HEK293 (cell line): Measurements from ENCODE around the gene NGF.

Source experiments
- CTCF ChIA-PET: fragments of 350-600 bp; formaldehyde crosslinking; extraction: SDS; loops from one replicate; lab custom pipeline; 2021; ENCODE audit warnings: antibody characterized with exemption; lab: Yijun Ruan, JAX
- POLR2A ChIA-PET: fragments of 300-600 bp; formaldehyde crosslinking; extraction: SDS; loops from one replicate; lab custom pipeline; 2020; ENCODE audit warnings: antibody characterized with exemption, inconsistent platforms; lab: Yijun Ruan, JAX
- H3K27ac ChIP-seq: fragments of 200-500 bp; sonication (Bioruptor generic); 2 replicates; pipeline ENCODE4 v1.5.1; 2014; ENCODE audit warnings: low read depth, low read length, control low read depth, inconsistent platforms; ENCODE audit errors: extremely low read depth
- H3K36me3 ChIP-seq, 2 experiments: fragments of 200-500 bp in 1 of 2; sonication (Bioruptor generic) in 1 of 2; 1 replicate in 1 of 2; 2 replicates in 1 of 2; pipeline ENCODE4 v1.5.1; 2014 to 2017; ENCODE audit warnings: inconsistent platforms in 2 of 2, low read length in 2 of 2; ENCODE audit not compliant: control insufficient read depth in 2 of 2, insufficient read depth in 1 of 2
- H3K4me1 ChIP-seq: fragments of 200-500 bp; sonication (Bioruptor generic); 2 replicates; pipeline ENCODE4 v1.5.1; 2014; ENCODE audit warnings: mild to moderate bottlenecking, low read length, inconsistent platforms; ENCODE audit not compliant: control insufficient read depth, insufficient read depth
- H3K4me3 ChIP-seq: 2 replicates; pipeline ENCODE4 v1.5.1; 2011; ENCODE audit warnings: low read depth, mild to moderate bottlenecking, control low read depth, low read length, moderate library complexity
- H3K9me3 ChIP-seq: fragments of 200-500 bp; sonication (Bioruptor generic); 2 replicates; pipeline ENCODE4 v1.5.1; 2014; ENCODE audit warnings: low read depth, low read length, inconsistent platforms; ENCODE audit not compliant: control insufficient read depth, insufficient read depth
- BCL11A ChIP-seq: fragments of 450-650 bp; formaldehyde crosslinking; IDR thresholded peaks from 2 replicates; pipeline ENCODE4 v1.5.1; 2016; ENCODE audit warnings: low read depth, missing biosample characterization, missing genetic modification characterization
- BCL6B ChIP-seq: fragments of 450-650 bp; formaldehyde crosslinking; IDR thresholded peaks from 2 replicates; pipeline ENCODE4 v1.5.1; 2017; ENCODE audit warnings: missing biosample characterization, missing genetic modification characterization
- EGR2 ChIP-seq: fragments of 450-650 bp; formaldehyde crosslinking; IDR thresholded peaks from 2 replicates; pipeline ENCODE4 v1.5.1; 2016; ENCODE audit warnings: low read depth, missing biosample characterization, missing genetic modification characterization
- GLIS2 ChIP-seq: fragments of 450-650 bp; formaldehyde crosslinking; IDR thresholded peaks from 2 replicates; pipeline ENCODE4 v1.5.1; 2016; ENCODE audit warnings: missing biosample characterization, missing genetic modification characterization
- KLF1 ChIP-seq: fragments of 450-650 bp; formaldehyde crosslinking; IDR thresholded peaks from 2 replicates; pipeline ENCODE4 v1.5.1; 2016; ENCODE audit warnings: missing biosample characterization, missing genetic modification characterization
- KLF16 ChIP-seq: fragments of 450-650 bp; formaldehyde crosslinking; IDR thresholded peaks from 2 replicates; pipeline ENCODE4 v1.5.1; 2017; ENCODE audit warnings: missing biosample characterization, missing genetic modification characterization
- PRDM6 ChIP-seq: fragments of 450-650 bp; formaldehyde crosslinking; IDR thresholded peaks from 2 replicates; pipeline ENCODE4 v1.5.1; 2017; ENCODE audit warnings: missing biosample characterization, missing genetic modification characterization
- SCRT2 ChIP-seq: fragments of 450-650 bp; formaldehyde crosslinking; IDR thresholded peaks from 2 replicates; pipeline ENCODE4 v1.5.1; 2016; ENCODE audit warnings: missing biosample characterization, missing genetic modification characterization
- SP2 ChIP-seq: fragments of 450-650 bp; formaldehyde crosslinking; IDR thresholded peaks from 2 replicates; pipeline ENCODE4 v1.5.1; 2016; ENCODE audit warnings: missing biosample characterization, missing genetic modification characterization
- ZBTB26 ChIP-seq: fragments of 450-650 bp; formaldehyde crosslinking; optimal IDR thresholded peaks from 2 replicates; pipeline ENCODE3; 2016; ENCODE audit warnings: missing biosample characterization, mild to moderate bottlenecking, missing genetic modification characterization
- ZBTB8A ChIP-seq: fragments of 450-650 bp; formaldehyde crosslinking; IDR thresholded peaks from 2 replicates; pipeline ENCODE4 v1.5.1; 2016; ENCODE audit warnings: missing biosample characterization, missing genetic modification characterization
- ZIC2 ChIP-seq: fragments of 450-650 bp; formaldehyde crosslinking; IDR thresholded peaks from 2 replicates; pipeline ENCODE4 v1.5.1; 2016; ENCODE audit warnings: missing biosample characterization, missing genetic modification characterization
- ZNF10 ChIP-seq: fragments of 450-650 bp; formaldehyde crosslinking; IDR thresholded peaks from 2 replicates; pipeline ENCODE4 v1.5.1; 2017; ENCODE audit warnings: missing biosample characterization, missing genetic modification characterization
- ZNF24 ChIP-seq: fragments of 450-650 bp; formaldehyde crosslinking; IDR thresholded peaks from 2 replicates; pipeline ENCODE4 v1.5.1; 2016; ENCODE audit warnings: missing biosample characterization, missing genetic modification characterization
- ZNF311 ChIP-seq: fragments of 450-650 bp; formaldehyde crosslinking; IDR thresholded peaks from 2 replicates; pipeline ENCODE4 v1.5.1; 2017; ENCODE audit warnings: missing biosample characterization, missing genetic modification characterization, borderline replicate concordance
- ZNF335 ChIP-seq: fragments of 450-650 bp; formaldehyde crosslinking; conservative IDR thresholded peaks from 2 replicates; pipeline ENCODE4 v1.5.1; 2016; ENCODE audit warnings: missing biosample characterization, missing genetic modification characterization
- ZNF341 ChIP-seq: fragments of 450-650 bp; formaldehyde crosslinking; IDR thresholded peaks from 2 replicates; pipeline ENCODE4; 2016; ENCODE audit warnings: low read depth, missing biosample characterization, missing genetic modification characterization
- ZNF394 ChIP-seq: fragments of 450-650 bp; formaldehyde crosslinking; IDR thresholded peaks from 2 replicates; pipeline ENCODE4 v1.5.1; 2016; ENCODE audit warnings: missing biosample characterization, missing genetic modification characterization, mild to moderate bottlenecking, moderate library complexity, borderline replicate concordance
- ZNF555 ChIP-seq: fragments of 450-650 bp; formaldehyde crosslinking; conservative IDR thresholded peaks from 2 replicates; pipeline ENCODE4 v1.5.1; 2017; ENCODE audit warnings: missing biosample characterization, mild to moderate bottlenecking, missing genetic modification characterization, inconsistent platforms
- ZNF558 ChIP-seq: fragments of 450-650 bp; formaldehyde crosslinking; IDR thresholded peaks from 2 replicates; pipeline ENCODE4 v1.5.1; 2016; ENCODE audit warnings: missing biosample characterization, missing genetic modification characterization
- ZNF560 ChIP-seq: fragments of 450-650 bp; formaldehyde crosslinking; IDR thresholded peaks from 2 replicates; pipeline ENCODE4 v1.5.1; 2017; ENCODE audit warnings: missing biosample characterization, missing genetic modification characterization, borderline replicate concordance
- ZNF624 ChIP-seq: fragments of 450-650 bp; formaldehyde crosslinking; IDR thresholded peaks from 2 replicates; pipeline ENCODE4 v1.5.1; 2017; ENCODE audit warnings: missing biosample characterization, missing genetic modification characterization
- ZNF660 ChIP-seq: fragments of 450-650 bp; IDR thresholded peaks from 2 replicates; pipeline ENCODE4 v1.5.1; 2018; ENCODE audit warnings: missing biosample characterization, mild to moderate bottlenecking, missing genetic modification characterization
- ZNF837 ChIP-seq: fragments of 450-650 bp; formaldehyde crosslinking; IDR thresholded peaks from 2 replicates; pipeline ENCODE4 v1.5.1; 2016; ENCODE audit warnings: missing biosample characterization, missing genetic modification characterization
- TF ChIP-seq, protein P1 (sequence below): fragments of 450-650 bp; formaldehyde crosslinking; conservative IDR thresholded peaks from 2 replicates; pipeline ENCODE4 v1.5.1; 2016; ENCODE audit warnings: low read depth, missing biosample characterization, missing genetic modification characterization

NGF gene

DNA sequence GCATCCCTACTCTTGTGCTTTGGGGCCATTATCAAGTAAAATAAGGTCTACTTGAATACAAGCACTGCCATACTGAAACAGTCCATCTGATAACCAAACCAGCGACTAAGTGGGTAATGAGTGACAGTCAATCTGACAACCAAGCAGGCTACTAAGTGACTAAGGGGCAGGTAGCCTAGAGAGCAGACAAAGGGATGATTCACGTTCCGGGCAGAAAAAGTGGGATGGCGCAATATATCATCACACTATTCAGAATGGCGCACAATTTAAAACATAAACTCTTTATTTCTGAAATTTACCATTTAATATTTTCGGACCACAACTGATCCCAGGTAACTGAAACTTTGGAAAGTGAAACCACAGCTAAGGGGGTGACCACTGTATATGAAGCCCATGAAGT, 17.7 kb downstream of the NGF start (continued):
- TF ChIP-seq, protein P1, sequence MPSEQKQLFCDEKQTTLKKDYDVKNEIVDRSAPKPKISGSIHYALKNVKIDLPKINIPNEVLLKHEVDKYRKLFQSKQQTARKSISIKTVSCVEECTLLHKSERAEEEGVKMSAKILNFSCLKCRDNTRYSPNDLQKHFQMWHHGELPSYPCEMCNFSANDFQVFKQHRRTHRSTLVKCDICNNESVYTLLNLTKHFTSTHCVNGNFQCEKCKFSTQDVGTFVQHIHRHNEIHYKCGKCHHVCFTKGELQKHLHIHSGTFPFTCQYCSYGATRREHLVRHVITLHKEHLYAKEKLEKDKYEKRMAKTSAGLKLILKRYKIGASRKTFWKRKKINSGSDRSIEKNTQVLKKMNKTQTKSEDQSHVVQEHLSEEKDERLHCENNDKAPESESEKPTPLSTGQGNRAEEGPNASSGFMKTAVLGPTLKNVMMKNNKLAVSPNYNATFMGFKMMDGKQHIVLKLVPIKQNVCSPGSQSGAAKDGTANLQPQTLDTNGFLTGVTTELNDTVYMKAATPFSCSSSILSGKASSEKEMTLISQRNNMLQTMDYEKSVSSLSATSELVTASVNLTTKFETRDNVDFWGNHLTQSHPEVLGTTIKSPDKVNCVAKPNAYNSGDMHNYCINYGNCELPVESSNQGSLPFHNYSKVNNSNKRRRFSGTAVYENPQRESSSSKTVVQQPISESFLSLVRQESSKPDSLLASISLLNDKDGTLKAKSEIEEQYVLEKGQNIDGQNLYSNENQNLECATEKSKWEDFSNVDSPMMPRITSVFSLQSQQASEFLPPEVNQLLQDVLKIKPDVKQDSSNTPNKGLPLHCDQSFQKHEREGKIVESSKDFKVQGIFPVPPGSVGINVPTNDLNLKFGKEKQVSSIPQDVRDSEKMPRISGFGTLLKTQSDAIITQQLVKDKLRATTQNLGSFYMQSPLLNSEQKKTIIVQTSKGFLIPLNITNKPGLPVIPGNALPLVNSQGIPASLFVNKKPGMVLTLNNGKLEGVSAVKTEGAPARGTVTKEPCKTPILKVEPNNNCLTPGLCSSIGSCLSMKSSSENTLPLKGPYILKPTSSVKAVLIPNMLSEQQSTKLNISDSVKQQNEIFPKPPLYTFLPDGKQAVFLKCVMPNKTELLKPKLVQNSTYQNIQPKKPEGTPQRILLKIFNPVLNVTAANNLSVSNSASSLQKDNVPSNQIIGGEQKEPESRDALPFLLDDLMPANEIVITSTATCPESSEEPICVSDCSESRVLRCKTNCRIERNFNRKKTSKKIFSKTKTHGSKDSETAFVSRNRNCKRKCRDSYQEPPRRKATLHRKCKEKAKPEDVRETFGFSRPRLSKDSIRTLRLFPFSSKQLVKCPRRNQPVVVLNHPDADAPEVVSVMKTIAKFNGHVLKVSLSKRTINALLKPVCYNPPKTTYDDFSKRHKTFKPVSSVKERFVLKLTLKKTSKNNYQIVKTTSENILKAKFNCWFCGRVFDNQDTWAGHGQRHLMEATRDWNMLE (tag by site-specific recombination), result no peak
- TF ChIP-seq ZNF335 (tag by site-specific recombination) (no peak), ZBTB8A (tag by site-specific recombination) (no peak), BCL11A (tag by site-specific recombination) (no peak), SCRT2 (tag by site-specific recombination) (no peak), ZNF660 (tag by site-specific recombination) (no peak), ZNF10 (tag by site-specific recombination) (no peak), ZBTB26 (tag by site-specific recombination) (no peak)

DNA sequence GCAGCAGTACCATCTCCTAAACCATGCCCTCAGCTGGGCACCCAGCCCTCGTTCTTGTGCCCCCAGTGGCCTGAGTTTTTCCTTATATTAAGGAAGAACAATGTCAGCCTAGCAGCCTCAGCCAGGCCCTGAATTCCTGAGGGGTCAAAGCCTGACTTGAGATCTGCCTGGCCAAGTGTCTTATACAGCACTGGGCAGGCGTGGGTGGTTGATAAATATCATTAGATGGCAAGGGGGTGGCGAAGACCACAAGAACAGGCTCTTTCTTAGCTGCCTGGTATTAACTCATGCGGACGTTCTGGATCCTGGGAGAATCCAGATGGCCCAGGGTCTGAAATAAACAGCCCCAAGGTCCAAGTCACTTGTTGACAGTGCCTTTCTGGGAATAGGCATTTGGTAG, 18.3 kb downstream of the NGF start:
- no peaks in the 10 kb centered on the region for H3K36me3 ChIP-seq

DNA sequence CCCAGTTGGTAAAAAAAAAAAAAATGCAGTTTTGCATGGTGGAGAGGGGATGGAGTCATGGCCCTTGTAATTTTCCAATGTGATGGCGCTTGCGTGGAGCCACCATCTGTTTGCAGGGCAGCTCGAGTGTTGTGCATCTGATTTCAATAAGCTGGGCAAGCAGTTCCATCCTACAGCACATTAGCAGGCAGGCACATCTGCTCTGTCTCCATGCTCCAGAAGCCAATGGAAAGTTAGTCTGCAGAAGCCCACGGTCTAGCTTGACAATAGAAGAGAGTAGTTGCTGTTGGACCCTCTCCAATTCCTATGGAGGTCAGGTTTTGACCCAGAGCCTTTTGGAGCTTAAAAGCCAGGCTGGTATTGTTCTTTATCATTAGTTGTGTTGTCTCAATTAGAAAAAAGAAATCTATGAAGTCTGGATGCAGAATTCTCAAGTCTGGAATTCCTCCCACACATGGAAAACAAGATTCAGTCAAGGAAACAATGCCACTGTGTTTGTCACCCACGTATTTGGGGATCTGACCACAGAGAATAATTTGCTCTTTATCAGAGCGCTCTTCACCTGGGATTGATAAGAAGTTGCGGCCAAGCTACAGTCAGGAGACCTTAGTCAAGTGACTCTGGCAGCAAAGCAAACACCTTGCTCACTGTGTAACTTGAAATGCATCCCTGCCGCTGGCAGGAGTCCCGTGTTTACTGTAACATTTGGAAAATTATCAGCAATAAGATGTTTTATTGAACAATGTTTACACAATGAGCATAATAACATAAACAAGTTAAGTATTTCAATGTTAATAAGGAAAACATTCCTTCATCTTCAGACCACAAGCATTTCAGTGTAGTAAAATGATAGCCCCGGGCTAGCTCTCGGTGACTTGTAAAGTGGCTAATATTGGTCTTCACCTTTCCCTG, 20.7 kb downstream of the NGF start:
- ChIA-PET POLR2A (interaction anchor here (1.1 to 1.5 kb wide), 3 partner anchors 10 to 21 kb away, joined by 3 to 7 read pairs (median 4); partner anchors contain the start of gene NGF), CTCF (interaction anchor here (0.6 to 1.0 kb wide), 6 partner anchors 20 to 872 kb away, joined by 3 to 5 read pairs (median 4); no protein-coding TSS in a partner anchor)
- H3K4me1 ChIP-seq, result peaks cover 12% of the 10 kb centered on the region; the same call in 1 of the 2 replicates
- no peaks in the 10 kb centered on the region for H3K36me3 ChIP-seq
- H3K27ac ChIP-seq, result no peak overlapping the region
- no peak overlapping the region for H3K4me3 ChIP-seq
- no peaks in the 10 kb centered on the region for H3K9me3 ChIP-seq
- TF ChIP-seq BCL6B (tag by site-specific recombination) (no peak), ZNF311 (tag by site-specific recombination) (no peak), ZNF837 (no peak), ZNF341 (no peak), ZNF558 (no peak), ZNF394 (tag by site-specific recombination) (no peak), GLIS2 (tag by site-specific recombination) (no peak), ZNF24 (no peak), KLF16 (tag by site-specific recombination) (no peak), ZNF560 (no peak), PRDM6 (tag by site-specific recombination) (peak; percentile 89), ZNF555 (no peak)

More for the DNA sequence above, 18.3 kb downstream of the NGF start:
- Histone ChIP-seq H3K4me1 (peaks cover 12% of the 10 kb centered on the region; the same call in 1 of the 2 replicates), H3K27ac (no peak overlapping the region), H3K4me3 (no peak overlapping the region), H3K9me3 (no peaks in the 10 kb centered on the region)
- CTCF ChIA-PET, result interaction anchor here (0.6 kb wide), 1 partner anchor 147 kb away, joined by 3 read pairs; no protein-coding TSS in a partner anchor
- POLR2A ChIA-PET, result no interaction called here
- TF ChIP-seq SP2 (tag by site-specific recombination) (no peak), ZIC2 (no peak), EGR2 (tag by site-specific recombination) (0 out of 2 replicates have a peak, but pooled peaks have one; percentile 15), KLF1 (tag by site-specific recombination) (no peak), ZNF624 (tag by site-specific recombination) (no peak)
